HepG2 (cell line): Measurements from ENCODE around the gene ACTA2. TPM values are rescaled to one million over a fixed set of nuclear protein-coding genes. Genes with fewer than 3 reads are reported as not detected.

ENCODE experiments used
- FLYWCH1 ChIP-seq: sonication (generic); formaldehyde crosslinking; IDR thresholded peaks from 2 replicates; pipeline ENCODE4 v1.8.1; 2023; ENCODE audit warnings: mild to moderate bottlenecking, missing genetic modification reagents
- NFE2L1 ChIP-seq: sonication (generic); formaldehyde crosslinking; IDR thresholded peaks from 2 replicates; pipeline ENCODE4 v1.4.0; 2020; ENCODE audit warnings: missing genetic modification reagents, mild to moderate bottlenecking, borderline replicate concordance
- NFRKB ChIP-seq: fragments of 450-650 bp; IDR thresholded peaks from 2 replicates; pipeline ENCODE4 v1.6.1; 2017
- RXRA ChIP-seq: sonication (generic); formaldehyde crosslinking; IDR thresholded peaks from 2 replicates; pipeline ENCODE4 v1.5.1; 2020; ENCODE audit warnings: missing genetic modification reagents
- SIN3B ChIP-seq: fragments of 150-350 bp; IDR thresholded peaks from 2 replicates; pipeline ENCODE4 v1.6.1; 2014; ENCODE audit warnings: low read length
- YEATS2 ChIP-seq: sonication (generic); formaldehyde crosslinking; IDR thresholded peaks from 2 replicates; pipeline ENCODE4 v1.4.0; 2020; ENCODE audit warnings: missing genetic modification reagents, borderline replicate concordance
- ZNF235 ChIP-seq: sonication (generic); formaldehyde crosslinking; IDR thresholded peaks from 2 replicates; pipeline ENCODE4 v1.8.1; 2023; ENCODE audit warnings: mild to moderate bottlenecking, missing genetic modification reagents, borderline replicate concordance
- ZNF251 ChIP-seq: sonication (generic); formaldehyde crosslinking; IDR thresholded peaks from 2 replicates; pipeline ENCODE4 v1.9.0; 2021; ENCODE audit warnings: mild to moderate bottlenecking, missing genetic modification reagents
- ZNF382 ChIP-seq: sonication (generic); formaldehyde crosslinking; IDR thresholded peaks from 2 replicates; pipeline ENCODE4 v1.5.0; 2020; ENCODE audit warnings: missing genetic modification reagents, mild to moderate bottlenecking, borderline replicate concordance
- ZNF563 ChIP-seq: sonication (generic); formaldehyde crosslinking; IDR thresholded peaks from 2 replicates; pipeline ENCODE4 v1.8.0; 2022; ENCODE audit warnings: mild to moderate bottlenecking, moderate library complexity, missing genetic modification reagents
- polyA plus RNA-seq, 8 experiments: library from polyadenylated mRNA; depleted of rRNA in 3 of 8; stranded (reverse) in 7 of 8; unstranded in 1 of 8; fragments of >200 nt; fragmentation: Illumina TruSeq in 4 of 8; extraction: Trizol in 4 of 8; gene quantifications; 2 replicates each; pipeline versions ENCODE4 v1.2.1 to v1.2.3, GENCODE V29; 2011 to 2016; ENCODE audit warnings: low read depth in 4 of 8, missing spikeins in 1 of 8, mixed read lengths in 1 of 8; ENCODE audit not compliant: insufficient read depth in 1 of 8
- total RNA-seq, 5 experiments: library from RNA; depleted of rRNA; stranded (reverse); fragments of >200 nt; fragmentation: Illumina TruSeq; extraction: Trizol; gene quantifications; 2 replicates each; pipeline ENCODE4 v1.2.3, GENCODE V29; 2016; ENCODE audit warnings: low read depth in 1 of 5
- TF ChIP-seq, protein P1 (sequence below): sonication (generic); formaldehyde crosslinking; IDR thresholded peaks from 2 replicates; pipeline ENCODE4 v1.4.0; 2020; ENCODE audit warnings: mild to moderate bottlenecking, missing genetic modification reagents
- TF ChIP-seq, protein P2 (sequence below): sonication (generic); formaldehyde crosslinking; IDR thresholded peaks from 2 replicates; pipeline ENCODE4 v1.8.0; 2022; ENCODE audit warnings: low read depth, missing genetic modification reagents
- TF ChIP-seq, protein P3 (sequence below): sonication (generic); formaldehyde crosslinking; IDR thresholded peaks from 2 replicates; pipeline ENCODE4 v1.4.0; 2020; ENCODE audit warnings: mild to moderate bottlenecking, missing genetic modification reagents
- TF ChIP-seq, protein P4 (sequence below): sonication (generic); formaldehyde crosslinking; IDR thresholded peaks from 2 replicates; pipeline ENCODE4 v1.4.0; 2020; ENCODE audit warnings: mild to moderate bottlenecking, missing genetic modification reagents, borderline replicate concordance
- TF ChIP-seq, protein P5 (sequence below): sonication (generic); formaldehyde crosslinking; IDR thresholded peaks from 2 replicates; pipeline ENCODE4 v1.5.0; 2020; ENCODE audit warnings: missing genetic modification reagents
- TF ChIP-seq, protein P6 (sequence below): IDR thresholded peaks from 2 replicates; pipeline ENCODE4 v1.6.1; 2016; ENCODE audit warnings: missing compliant biosample characterization, missing genetic modification reagents, borderline replicate concordance

ACTA2 gene
- total and polyA plus RNA-seq, 2 of the 13 experiments (the other 11 are each of a cell fraction or from before 2014, with no cell fraction given): 21.8 to 59.9 TPM

DNA sequence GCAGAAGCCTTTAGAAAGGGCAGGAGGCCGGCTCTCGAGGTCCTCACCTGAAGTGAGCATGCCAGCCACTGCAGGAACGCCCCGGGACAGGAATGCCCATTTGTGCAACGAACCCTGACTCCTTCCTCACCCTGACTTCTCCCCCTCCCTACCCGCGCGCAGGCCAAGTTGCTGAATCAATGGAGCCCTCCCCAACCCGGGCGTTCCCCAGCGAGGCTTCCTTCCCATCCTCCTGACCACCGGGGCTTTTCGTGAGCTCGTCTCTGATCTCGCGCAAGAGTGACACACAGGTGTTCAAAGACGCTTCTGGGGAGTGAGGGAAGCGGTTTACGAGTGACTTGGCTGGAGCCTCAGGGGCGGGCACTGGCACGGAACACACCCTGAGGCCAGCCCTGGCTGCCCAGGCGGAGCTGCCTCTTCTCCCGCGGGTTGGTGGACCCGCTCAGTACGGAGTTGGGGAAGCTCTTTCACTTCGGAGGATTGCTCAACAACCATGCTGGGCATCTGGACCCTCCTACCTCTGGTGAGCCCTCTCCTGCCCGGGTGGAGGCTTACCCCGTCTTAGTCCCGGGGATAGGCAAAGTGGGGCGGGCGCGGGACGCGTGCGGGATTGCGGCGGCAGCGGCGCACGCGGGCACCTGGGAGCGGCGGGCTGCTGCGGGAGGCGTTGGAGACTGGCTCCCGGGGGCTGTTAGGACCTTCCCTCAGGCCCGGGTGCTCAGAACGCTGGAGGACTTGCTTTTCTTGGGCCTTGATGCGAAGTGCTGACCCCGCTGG, 38.0 kb upstream of the ACTA2 start, which contains the start of gene FAS (continued):
- TF ChIP-seq NFRKB (no peak), YEATS2 (CRISPR knock-in tag) (no peak), ZNF563 (peak; percentile 34; the same call in 1 of the 2 replicates), RXRA (peak; percentile 16; the same call in 1 of the 2 replicates), ZNF251 (CRISPR knock-in tag) (no peak), NFE2L1 (no peak), ZNF235 (CRISPR knock-in tag) (no peak; the same call in 1 of the 2 replicates), SIN3B (no peak), ZNF382 (no peak), FLYWCH1 (CRISPR knock-in tag) (no peak)
- TF ChIP-seq, protein P1, sequence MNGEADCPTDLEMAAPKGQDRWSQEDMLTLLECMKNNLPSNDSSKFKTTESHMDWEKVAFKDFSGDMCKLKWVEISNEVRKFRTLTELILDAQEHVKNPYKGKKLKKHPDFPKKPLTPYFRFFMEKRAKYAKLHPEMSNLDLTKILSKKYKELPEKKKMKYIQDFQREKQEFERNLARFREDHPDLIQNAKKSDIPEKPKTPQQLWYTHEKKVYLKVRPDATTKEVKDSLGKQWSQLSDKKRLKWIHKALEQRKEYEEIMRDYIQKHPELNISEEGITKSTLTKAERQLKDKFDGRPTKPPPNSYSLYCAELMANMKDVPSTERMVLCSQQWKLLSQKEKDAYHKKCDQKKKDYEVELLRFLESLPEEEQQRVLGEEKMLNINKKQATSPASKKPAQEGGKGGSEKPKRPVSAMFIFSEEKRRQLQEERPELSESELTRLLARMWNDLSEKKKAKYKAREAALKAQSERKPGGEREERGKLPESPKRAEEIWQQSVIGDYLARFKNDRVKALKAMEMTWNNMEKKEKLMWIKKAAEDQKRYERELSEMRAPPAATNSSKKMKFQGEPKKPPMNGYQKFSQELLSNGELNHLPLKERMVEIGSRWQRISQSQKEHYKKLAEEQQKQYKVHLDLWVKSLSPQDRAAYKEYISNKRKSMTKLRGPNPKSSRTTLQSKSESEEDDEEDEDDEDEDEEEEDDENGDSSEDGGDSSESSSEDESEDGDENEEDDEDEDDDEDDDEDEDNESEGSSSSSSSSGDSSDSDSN: peak; percentile 74
- TF ChIP-seq, protein P2, sequence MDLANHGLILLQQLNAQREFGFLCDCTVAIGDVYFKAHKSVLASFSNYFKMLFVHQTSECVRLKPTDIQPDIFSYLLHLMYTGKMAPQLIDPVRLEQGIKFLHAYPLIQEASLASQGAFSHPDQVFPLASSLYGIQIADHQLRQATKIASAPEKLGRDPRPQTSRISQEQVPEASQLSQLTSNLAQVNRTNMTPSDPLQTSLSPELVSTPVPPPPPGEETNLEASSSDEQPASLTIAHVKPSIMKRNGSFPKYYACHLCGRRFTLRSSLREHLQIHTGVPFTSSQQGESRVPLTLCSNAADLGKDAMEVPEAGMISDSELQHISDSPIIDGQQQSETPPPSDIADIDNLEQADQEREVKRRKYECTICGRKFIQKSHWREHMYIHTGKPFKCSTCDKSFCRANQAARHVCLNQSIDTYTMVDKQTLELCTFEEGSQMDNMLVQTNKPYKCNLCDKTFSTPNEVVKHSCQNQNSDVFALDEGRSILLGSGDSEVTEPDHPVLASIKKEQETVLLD (CRISPR knock-in tag): no peak
- TF ChIP-seq, protein P3, sequence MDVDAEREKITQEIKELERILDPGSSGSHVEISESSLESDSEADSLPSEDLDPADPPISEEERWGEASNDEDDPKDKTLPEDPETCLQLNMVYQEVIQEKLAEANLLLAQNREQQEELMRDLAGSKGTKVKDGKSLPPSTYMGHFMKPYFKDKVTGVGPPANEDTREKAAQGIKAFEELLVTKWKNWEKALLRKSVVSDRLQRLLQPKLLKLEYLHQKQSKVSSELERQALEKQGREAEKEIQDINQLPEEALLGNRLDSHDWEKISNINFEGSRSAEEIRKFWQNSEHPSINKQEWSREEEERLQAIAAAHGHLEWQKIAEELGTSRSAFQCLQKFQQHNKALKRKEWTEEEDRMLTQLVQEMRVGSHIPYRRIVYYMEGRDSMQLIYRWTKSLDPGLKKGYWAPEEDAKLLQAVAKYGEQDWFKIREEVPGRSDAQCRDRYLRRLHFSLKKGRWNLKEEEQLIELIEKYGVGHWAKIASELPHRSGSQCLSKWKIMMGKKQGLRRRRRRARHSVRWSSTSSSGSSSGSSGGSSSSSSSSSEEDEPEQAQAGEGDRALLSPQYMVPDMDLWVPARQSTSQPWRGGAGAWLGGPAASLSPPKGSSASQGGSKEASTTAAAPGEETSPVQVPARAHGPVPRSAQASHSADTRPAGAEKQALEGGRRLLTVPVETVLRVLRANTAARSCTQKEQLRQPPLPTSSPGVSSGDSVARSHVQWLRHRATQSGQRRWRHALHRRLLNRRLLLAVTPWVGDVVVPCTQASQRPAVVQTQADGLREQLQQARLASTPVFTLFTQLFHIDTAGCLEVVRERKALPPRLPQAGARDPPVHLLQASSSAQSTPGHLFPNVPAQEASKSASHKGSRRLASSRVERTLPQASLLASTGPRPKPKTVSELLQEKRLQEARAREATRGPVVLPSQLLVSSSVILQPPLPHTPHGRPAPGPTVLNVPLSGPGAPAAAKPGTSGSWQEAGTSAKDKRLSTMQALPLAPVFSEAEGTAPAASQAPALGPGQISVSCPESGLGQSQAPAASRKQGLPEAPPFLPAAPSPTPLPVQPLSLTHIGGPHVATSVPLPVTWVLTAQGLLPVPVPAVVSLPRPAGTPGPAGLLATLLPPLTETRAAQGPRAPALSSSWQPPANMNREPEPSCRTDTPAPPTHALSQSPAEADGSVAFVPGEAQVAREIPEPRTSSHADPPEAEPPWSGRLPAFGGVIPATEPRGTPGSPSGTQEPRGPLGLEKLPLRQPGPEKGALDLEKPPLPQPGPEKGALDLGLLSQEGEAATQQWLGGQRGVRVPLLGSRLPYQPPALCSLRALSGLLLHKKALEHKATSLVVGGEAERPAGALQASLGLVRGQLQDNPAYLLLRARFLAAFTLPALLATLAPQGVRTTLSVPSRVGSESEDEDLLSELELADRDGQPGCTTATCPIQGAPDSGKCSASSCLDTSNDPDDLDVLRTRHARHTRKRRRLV (CRISPR knock-in tag): no peak
- TF ChIP-seq, protein P4, sequence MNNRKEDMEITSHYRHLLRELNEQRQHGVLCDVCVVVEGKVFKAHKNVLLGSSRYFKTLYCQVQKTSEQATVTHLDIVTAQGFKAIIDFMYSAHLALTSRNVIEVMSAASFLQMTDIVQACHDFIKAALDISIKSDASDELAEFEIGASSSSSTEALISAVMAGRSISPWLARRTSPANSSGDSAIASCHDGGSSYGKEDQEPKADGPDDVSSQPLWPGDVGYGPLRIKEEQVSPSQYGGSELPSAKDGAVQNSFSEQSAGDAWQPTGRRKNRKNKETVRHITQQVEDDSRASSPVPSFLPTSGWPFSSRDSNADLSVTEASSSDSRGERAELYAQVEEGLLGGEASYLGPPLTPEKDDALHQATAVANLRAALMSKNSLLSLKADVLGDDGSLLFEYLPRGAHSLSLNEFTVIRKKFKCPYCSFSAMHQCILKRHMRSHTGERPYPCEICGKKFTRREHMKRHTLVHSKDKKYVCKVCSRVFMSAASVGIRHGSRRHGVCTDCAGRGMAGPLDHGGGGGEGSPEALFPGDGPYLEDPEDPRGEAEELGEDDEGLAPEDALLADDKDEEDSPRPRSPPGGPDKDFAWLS (CRISPR knock-in tag): no peak
- TF ChIP-seq, protein P5, sequence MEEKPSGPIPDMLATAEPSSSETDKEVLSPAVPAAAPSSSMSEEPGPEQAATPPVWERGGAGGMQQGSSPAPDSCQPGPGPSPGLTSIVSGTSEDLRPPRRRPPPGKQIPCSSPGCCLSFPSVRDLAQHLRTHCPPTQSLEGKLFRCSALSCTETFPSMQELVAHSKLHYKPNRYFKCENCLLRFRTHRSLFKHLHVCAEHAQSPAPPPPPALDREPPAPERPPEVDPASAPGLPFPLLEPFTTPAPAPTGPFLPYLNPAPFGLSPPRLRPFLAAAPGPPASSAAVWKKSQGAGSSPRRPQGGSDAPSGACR (CRISPR knock-in tag): peak; percentile 10; the same call in 1 of the 2 replicates
- TF ChIP-seq, protein P6, sequence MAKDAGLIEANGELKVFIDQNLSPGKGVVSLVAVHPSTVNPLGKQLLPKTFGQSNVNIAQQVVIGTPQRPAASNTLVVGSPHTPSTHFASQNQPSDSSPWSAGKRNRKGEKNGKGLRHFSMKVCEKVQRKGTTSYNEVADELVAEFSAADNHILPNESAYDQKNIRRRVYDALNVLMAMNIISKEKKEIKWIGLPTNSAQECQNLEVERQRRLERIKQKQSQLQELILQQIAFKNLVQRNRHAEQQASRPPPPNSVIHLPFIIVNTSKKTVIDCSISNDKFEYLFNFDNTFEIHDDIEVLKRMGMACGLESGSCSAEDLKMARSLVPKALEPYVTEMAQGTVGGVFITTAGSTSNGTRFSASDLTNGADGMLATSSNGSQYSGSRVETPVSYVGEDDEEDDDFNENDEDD: no peak
